ENCODE results near the gene GABBR2. TPM values are rescaled to one million over a fixed set of nuclear protein-coding genes. Genes with fewer than 3 reads are reported as not detected.

GABBR2 gene
- total RNA-seq, 1 donor from 2014 or later = 0.24 TPM

DNA sequence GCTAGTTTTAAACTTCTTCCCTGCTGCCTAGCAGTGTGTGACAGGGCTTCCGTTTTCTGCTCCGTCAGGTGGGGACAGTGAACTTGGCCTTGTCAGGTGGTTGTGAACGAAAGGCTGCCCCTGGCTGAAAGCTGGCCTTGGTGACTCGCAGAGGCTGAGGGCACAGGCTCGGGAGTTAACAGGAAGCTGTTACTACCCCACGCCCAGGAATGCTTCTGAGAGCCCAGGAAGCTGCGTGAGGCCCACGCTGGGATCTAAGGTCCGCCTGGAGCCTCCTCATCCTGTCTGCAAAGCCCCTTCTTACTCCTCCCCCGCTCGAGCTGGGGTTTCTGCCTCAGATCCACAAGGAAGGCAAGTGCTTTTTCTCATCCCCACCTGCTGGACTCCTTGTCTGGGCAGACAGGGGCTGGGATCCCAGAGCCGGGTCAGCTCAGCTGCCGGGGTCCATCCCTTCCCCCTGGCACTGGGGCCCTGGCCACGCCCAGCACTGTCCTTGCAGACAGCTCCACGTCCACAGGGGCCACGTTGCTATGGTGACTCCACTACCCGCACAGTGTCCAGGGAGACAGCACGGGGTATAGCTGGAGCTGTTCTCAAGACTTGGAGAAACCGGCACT lies 328.6 kb downstream of the GABBR2 start:
- Histone ChIP-seq H3K36me3 (no peaks in the 10 kb centered on the region), H3K4me3 (no peak overlapping the region), H3K9me3 (no peaks in the 10 kb centered on the region), H3K4me1 (no peaks in the 10 kb centered on the region), H3K27me3 (ENCODE audit: low read depth) (no peaks in the 10 kb centered on the region), H3K27ac (no peak overlapping the region)
- ATAC-seq (no peak), DNase-seq (no peak)
- TF ChIP-seq, protein P1, sequence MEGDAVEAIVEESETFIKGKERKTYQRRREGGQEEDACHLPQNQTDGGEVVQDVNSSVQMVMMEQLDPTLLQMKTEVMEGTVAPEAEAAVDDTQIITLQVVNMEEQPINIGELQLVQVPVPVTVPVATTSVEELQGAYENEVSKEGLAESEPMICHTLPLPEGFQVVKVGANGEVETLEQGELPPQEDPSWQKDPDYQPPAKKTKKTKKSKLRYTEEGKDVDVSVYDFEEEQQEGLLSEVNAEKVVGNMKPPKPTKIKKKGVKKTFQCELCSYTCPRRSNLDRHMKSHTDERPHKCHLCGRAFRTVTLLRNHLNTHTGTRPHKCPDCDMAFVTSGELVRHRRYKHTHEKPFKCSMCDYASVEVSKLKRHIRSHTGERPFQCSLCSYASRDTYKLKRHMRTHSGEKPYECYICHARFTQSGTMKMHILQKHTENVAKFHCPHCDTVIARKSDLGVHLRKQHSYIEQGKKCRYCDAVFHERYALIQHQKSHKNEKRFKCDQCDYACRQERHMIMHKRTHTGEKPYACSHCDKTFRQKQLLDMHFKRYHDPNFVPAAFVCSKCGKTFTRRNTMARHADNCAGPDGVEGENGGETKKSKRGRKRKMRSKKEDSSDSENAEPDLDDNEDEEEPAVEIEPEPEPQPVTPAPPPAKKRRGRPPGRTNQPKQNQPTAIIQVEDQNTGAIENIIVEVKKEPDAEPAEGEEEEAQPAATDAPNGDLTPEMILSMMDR (IDR thresholded peaks at IDR 0.05) = no peak
- intact Hi-C loops (cut with DNase I) = no loop called here

DNA sequence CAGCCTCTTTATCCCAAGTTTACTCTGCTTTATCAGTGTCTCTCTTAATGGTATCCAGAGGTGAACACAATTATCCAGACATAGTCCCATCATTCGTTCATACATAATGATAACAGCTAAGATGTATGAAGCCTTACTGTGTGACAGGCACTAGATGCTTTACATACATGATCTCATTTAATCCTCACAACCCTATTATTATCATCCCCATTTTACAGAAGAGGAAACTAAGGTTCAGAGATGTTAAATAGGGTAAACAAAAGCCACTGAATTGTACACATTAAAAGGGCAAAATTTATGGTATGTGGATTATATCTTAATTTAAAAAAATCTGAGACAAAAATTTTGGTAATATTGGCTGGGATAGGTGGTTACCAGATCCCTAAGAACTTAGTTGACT lies 329.2 kb downstream of the GABBR2 start:
- intact Hi-C loops (cut with DNase I) = no loop called here
- TF ChIP-seq, protein P1 (IDR thresholded peaks at IDR 0.05) = no peak
- no peak for ATAC-seq

DNA sequence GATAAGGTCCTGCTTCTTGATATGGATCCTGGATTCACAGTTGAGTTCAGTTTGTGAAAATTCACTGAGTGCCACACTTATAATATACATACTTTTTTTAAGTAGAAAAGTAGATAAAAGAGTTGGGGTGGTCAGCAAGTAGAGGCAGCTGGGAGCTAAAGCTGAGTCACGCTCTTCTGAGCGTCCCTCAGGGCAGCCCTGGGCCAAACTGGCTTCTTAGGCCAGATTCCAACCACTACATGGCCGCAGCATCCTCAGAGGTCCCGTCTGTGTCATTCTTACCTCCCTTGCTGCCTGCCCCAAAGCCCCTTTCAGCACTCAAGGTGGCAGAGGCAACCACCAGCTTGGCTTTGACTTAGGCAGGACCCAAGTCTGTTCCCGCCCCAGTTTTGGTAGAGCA lies 329.9 kb downstream of the GABBR2 start:
- no peak for ATAC-seq
- H3K36me3 ChIP-seq = no peaks in the 10 kb centered on the region

More for the DNA sequence above, 329.2 kb downstream of the GABBR2 start:
- H3K4me1 ChIP-seq = no peaks in the 10 kb centered on the region
- H3K4me3 ChIP-seq = no peak overlapping the region
- no peaks in the 10 kb centered on the region for H3K36me3 ChIP-seq
- no peaks in the 10 kb centered on the region for H3K9me3 ChIP-seq
- no peak for DNase-seq
- no peaks in the 10 kb centered on the region for H3K27me3 ChIP-seq (ENCODE audit: low read depth)
- no peak overlapping the region for H3K27ac ChIP-seq

DNA sequence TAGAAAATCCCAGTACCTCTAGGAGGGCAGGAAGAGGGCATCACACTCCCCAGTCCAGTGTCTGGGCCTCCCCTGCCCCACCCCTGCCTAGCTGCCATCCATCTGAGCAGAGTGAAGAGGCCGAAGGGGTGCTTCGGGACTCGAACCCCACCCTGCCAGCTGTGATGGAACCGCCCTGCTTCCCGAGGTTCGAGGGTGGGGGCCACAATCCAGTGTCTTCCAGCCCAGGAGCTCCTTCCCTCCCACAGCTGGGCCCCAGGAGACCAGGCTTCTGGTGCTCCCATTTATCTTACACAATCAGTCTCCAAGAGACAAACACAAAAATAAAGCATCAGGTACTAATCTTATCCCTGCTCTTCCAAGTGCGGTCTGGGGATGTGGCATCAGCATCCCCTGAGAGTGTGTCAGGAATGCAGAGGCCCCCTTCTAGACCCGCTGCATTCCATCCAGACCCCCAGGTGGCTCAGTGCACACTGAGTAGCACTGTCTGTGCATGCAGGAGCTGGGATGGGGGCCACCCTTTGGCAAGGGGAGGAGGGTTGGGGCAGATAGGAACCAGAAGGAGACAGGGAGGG lies 330.4 kb downstream of the GABBR2 start:
- TF ChIP-seq, protein P1 (IDR thresholded peaks at IDR 0.05) = no peak
- DNase-seq (no peak), ATAC-seq (no peak)
- no peaks in the 10 kb centered on the region for H3K27me3 ChIP-seq (ENCODE audit: low read depth)
- H3K36me3 ChIP-seq = no peaks in the 10 kb centered on the region
- no peak overlapping the region for H3K27ac ChIP-seq
- no peaks in the 10 kb centered on the region for H3K4me1 ChIP-seq
- intact Hi-C loops (cut with DNase I) = no loop called here
- H3K4me3 ChIP-seq = no peak overlapping the region
- no peaks in the 10 kb centered on the region for H3K9me3 ChIP-seq

More for the DNA sequence above, 329.9 kb downstream of the GABBR2 start:
- TF ChIP-seq, protein P1 (IDR thresholded peaks at IDR 0.05) = no peak
- Histone ChIP-seq H3K27ac (no peak overlapping the region), H3K9me3 (no peaks in the 10 kb centered on the region), H3K4me1 (no peaks in the 10 kb centered on the region), H3K27me3 (ENCODE audit: low read depth) (no peaks in the 10 kb centered on the region), H3K4me3 (no peak overlapping the region)
- no peak for DNase-seq
- intact Hi-C loops (cut with DNase I) = no loop called here

DNA sequence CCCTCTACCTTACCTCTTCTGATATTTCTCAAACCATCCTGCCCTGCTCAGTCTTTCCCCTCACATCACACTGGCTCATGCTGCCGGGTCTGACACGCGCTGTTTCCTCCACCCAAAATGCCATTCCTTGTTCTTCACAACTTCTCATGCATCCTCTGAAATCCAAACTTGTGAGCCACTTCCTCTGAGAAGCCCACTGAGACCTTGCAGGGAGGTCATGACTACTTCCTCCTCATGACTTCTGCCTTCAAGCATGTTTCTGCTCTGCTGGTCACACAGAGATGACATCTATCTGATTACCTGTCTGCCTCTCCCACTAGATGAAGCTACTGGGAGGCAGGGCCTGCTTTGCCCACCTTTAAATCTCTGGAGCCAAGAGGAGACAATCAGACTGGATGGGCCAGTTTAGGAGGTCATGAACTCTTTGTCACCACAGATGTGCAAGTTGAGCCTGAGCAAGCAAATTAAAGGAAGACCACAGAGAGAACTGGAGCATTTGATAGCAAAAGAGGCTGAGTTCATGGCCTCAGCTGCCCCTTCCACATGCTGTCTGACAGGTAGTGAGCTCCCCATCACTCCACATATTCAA lies 333.5 kb downstream of the GABBR2 start:
- no peaks in the 10 kb centered on the region for H3K4me1 ChIP-seq
- H3K27me3 ChIP-seq (ENCODE audit: low read depth) = no peaks in the 10 kb centered on the region
- ATAC-seq (no peak), DNase-seq (no peak)
- H3K27ac ChIP-seq = no peak overlapping the region
- TF ChIP-seq, protein P1 (IDR thresholded peaks at IDR 0.05) = no peak
- intact Hi-C loops (cut with DNase I) = no loop called here
- no peaks in the 10 kb centered on the region for H3K9me3 ChIP-seq
- H3K36me3 ChIP-seq = no peaks in the 10 kb centered on the region
- no peak overlapping the region for H3K4me3 ChIP-seq

Data from lower lobe of right lung (tissue), 2 donors.